HepG2 (cell line): ENCODE results near the gene BTRC. TPM values are rescaled to one million over a fixed set of nuclear protein-coding genes. Genes with fewer than 3 reads are reported as not detected.

ENCODE experiments used
- ATAC-seq: fragments of 200-7000 bp; cut with Tn5 transposase; 3 replicates; pipeline ENCODE4 v1.9.1; 2020; ENCODE audit warnings: mild to moderate bottlenecking, moderate library complexity
- BruUV-seq: library from RNA; stranded (reverse); fragments of 400-500 nt; replicated peaks from 2 replicates; lab custom pipeline; 2021; lab: Mats Ljungman, UMichigan
- CTCF ChIA-PET: fragments of 300-600 bp; formaldehyde crosslinking; extraction: SDS; loops from one replicate; lab custom pipeline; 2021; ENCODE audit warnings: low total read pairs, inconsistent platforms, low intra/inter-chr PET ratio; lab: Yijun Ruan, JAX
- POLR2A ChIA-PET: fragments of 350-600 bp; sonication (Branson Sonifier 250); formaldehyde crosslinking; loops from one replicate; lab custom pipeline; 2020; ENCODE audit warnings: antibody characterized with exemption, inconsistent platforms; lab: Yijun Ruan, JAX
- DNase-seq: peaks from one replicate; pipeline ENCODE4 v3.0.0-alpha.2; 2015; ENCODE audit warnings: low spot score
- FAIRE-seq: peaks from 3 replicates; lab custom pipeline; 2011; peaks lifted over from hg19 to GRCh38; lab: Jason Lieb, UNC
- H2AFZ ChIP-seq: one replicate; pipeline ENCODE4 v1.6.1; 2011; ENCODE audit warnings: low read length, inconsistent platforms
- H3K27ac ChIP-seq: fragments of 300-600 bp; 3 replicates; pipeline ENCODE4 v1.8.0; 2011; ENCODE audit warnings: mixed run types, mild to moderate bottlenecking, mixed read lengths, low read length, inconsistent platforms; ENCODE audit not compliant: insufficient read depth; ENCODE audit errors: extremely low read length
- H3K27me3 ChIP-seq, 2 experiments: fragments of 200-600 bp in 1 of 2; 2 replicates in 1 of 2; 3 replicates in 1 of 2; pipeline versions ENCODE4 v1.6.0 to v1.8.0; 2011; ENCODE audit warnings: low read length in 2 of 2, mild to moderate bottlenecking in 2 of 2, moderate library complexity in 2 of 2, inconsistent platforms in 1 of 2; ENCODE audit not compliant: insufficient read depth in 2 of 2, control insufficient read depth in 1 of 2
- H3K36me3 ChIP-seq, 2 experiments: fragments of 200-600 bp in 1 of 2; replicated peaks in 1 of 2; 2 replicates in 1 of 2; 3 replicates in 1 of 2; pipeline versions ENCODE4 v1.5.1 to v1.8.0; 2011; ENCODE audit warnings: low read length in 2 of 2, inconsistent platforms in 1 of 2; ENCODE audit not compliant: insufficient read depth in 2 of 2, control insufficient read depth in 1 of 2
- H3K4me1 ChIP-seq: 2 replicates; pipeline ENCODE4 v1.5.1; 2012; ENCODE audit warnings: low read length, inconsistent platforms; ENCODE audit not compliant: insufficient read depth
- H3K4me2 ChIP-seq: 2 replicates; pipeline ENCODE4 v1.6.0; 2011; ENCODE audit warnings: low read depth, low read length, inconsistent platforms
- H3K4me3 ChIP-seq, 3 experiments: fragments of 200-600 bp in 1 of 3; sonication (generic), shearing (Covaris generic) in 1 of 3; replicated peaks in 1 of 3; 2 replicates each; pipeline ENCODE4 v1.5.1; 2011 to 2016; ENCODE audit warnings: low read length in 3 of 3, inconsistent platforms in 2 of 3, low read depth in 2 of 3, mild to moderate bottlenecking in 2 of 3, control low read depth in 1 of 3, mixed read lengths in 1 of 3; ENCODE audit not compliant: insufficient read depth in 1 of 3
- H3K79me2 ChIP-seq: one replicate; pipeline ENCODE4 v1.6.1; 2011; ENCODE audit warnings: low read length, inconsistent platforms; ENCODE audit not compliant: insufficient read depth
- H3K9ac ChIP-seq: 2 replicates; pipeline ENCODE4 v1.6.0; 2011; ENCODE audit warnings: mild to moderate bottlenecking, low read depth, low read length, inconsistent platforms; ENCODE audit not compliant: insufficient read depth
- H3K9me3 ChIP-seq: 2 replicates; pipeline ENCODE4 v1.5.1; 2012; ENCODE audit warnings: mild to moderate bottlenecking, low read length
- H4K20me1 ChIP-seq: 2 replicates; pipeline ENCODE4 v1.6.0; 2011; ENCODE audit warnings: inconsistent platforms, mild to moderate bottlenecking, low read length, moderate library complexity; ENCODE audit not compliant: insufficient read depth
- MEIS1 ChIP-seq: sonication (generic); formaldehyde crosslinking; IDR thresholded peaks from 2 replicates; pipeline ENCODE4 v1.9.0; 2021; ENCODE audit warnings: mild to moderate bottlenecking, missing genetic modification reagents, moderate library complexity, borderline replicate concordance
- NCOA5 ChIP-seq: sonication (generic); formaldehyde crosslinking; IDR thresholded peaks from 2 replicates; pipeline ENCODE4 v1.4.0; 2020; ENCODE audit warnings: missing genetic modification reagents
- STAT5B ChIP-seq: sonication (generic); formaldehyde crosslinking; IDR thresholded peaks from 2 replicates; pipeline ENCODE4 v1.4.0; 2020; ENCODE audit warnings: missing genetic modification reagents
- YEATS2 ChIP-seq: sonication (generic); formaldehyde crosslinking; IDR thresholded peaks from 2 replicates; pipeline ENCODE4 v1.4.0; 2020; ENCODE audit warnings: missing genetic modification reagents, borderline replicate concordance
- ZNF333 ChIP-seq: sonication (generic); formaldehyde crosslinking; IDR thresholded peaks from 2 replicates; pipeline ENCODE4 v1.4.0; 2020; ENCODE audit warnings: mild to moderate bottlenecking, missing genetic modification reagents, borderline replicate concordance
- ZNF549 ChIP-seq: sonication (generic); formaldehyde crosslinking; IDR thresholded peaks from 2 replicates; pipeline ENCODE4 v1.5.0; 2020; ENCODE audit warnings: missing genetic modification reagents
- ZNF557 ChIP-seq: sonication (generic); formaldehyde crosslinking; IDR thresholded peaks from 2 replicates; pipeline ENCODE4 v1.4.0; 2020; ENCODE audit warnings: missing genetic modification reagents
- WGBS: methylation state at CpG from one replicate; pipeline ENCODE4 v1.1.6; 2017; ENCODE audit warnings: low lambda C conversion rate; 5-methylcytosine and 5-hydroxymethylcytosine counted together
- in situ Hi-C: cut with HindIII; loops from 2 replicates; pipeline ENCODE4 v1.10.0; 2017; ENCODE audit warnings: low pct_unique_long_range_greater_than_20kb; ENCODE audit not compliant: extremely low pct_ligation_motif_present
- intact Hi-C: fragments of 100-400 bp; cut with micrococcal nuclease; formaldehyde crosslinking; loops from one replicate; pipeline ENCODE4 v1.10.0; 2022; ENCODE audit not compliant: unreplicated experiment
- polyA plus RNA-seq, 8 experiments: library from polyadenylated mRNA; depleted of rRNA in 3 of 8; stranded (reverse) in 7 of 8; unstranded in 1 of 8; fragments of >200 nt; fragmentation: Illumina TruSeq in 4 of 8; extraction: Trizol in 4 of 8; gene quantifications; 2 replicates each; pipeline versions ENCODE4 v1.2.1 to v1.2.3, GENCODE V29; 2011 to 2016; ENCODE audit warnings: low read depth in 4 of 8, missing spikeins in 1 of 8, mixed read lengths in 1 of 8; ENCODE audit not compliant: insufficient read depth in 1 of 8
- total RNA-seq, 5 experiments: library from RNA; depleted of rRNA; stranded (reverse); fragments of >200 nt; fragmentation: Illumina TruSeq; extraction: Trizol; gene quantifications; 2 replicates each; pipeline ENCODE4 v1.2.3, GENCODE V29; 2016; ENCODE audit warnings: low read depth in 1 of 5
- TF ChIP-seq, protein P1 (sequence below): sonication (generic); formaldehyde crosslinking; IDR thresholded peaks from 2 replicates; pipeline ENCODE4 v1.5.0; 2020; ENCODE audit warnings: missing genetic modification reagents
- TF ChIP-seq, protein P2 (sequence below): IDR thresholded peaks from 2 replicates; pipeline ENCODE4 v1.6.1; 2016; ENCODE audit warnings: mild to moderate bottlenecking

Gene BTRC
- total and polyA plus RNA-seq, 2 of the 13 experiments (the other 11 are each of a cell fraction or from before 2014, with no cell fraction given): 12.0 to 14.4 TPM

DNA sequence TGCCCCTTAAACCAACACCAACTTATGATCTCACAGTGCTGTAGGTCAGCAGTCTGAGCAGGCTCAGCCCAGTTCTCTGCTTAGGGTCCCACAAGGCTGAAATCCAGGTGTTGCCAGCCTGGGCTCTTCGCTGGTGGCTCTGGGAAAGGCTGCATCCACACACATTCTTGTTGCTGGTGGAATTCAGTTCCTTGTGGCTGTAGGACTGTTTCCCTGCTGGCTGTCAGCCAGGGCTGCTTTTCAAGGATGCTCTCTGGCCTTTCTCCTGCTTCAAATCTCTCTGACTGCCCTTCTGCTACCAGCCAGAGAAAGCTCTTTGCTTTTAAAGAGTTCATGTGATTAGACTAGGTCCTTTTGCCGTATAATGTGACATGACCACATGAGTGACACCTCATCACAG is 218.8 kb downstream of the BTRC start:
- intact Hi-C loops: loop anchor here (5.0 kb wide), 1 partner anchor 280 kb away; no protein-coding TSS in a partner anchor
- ChIA-PET POLR2A (no interaction called here), CTCF (no interaction called here)
- TF ChIP-seq, protein P1, sequence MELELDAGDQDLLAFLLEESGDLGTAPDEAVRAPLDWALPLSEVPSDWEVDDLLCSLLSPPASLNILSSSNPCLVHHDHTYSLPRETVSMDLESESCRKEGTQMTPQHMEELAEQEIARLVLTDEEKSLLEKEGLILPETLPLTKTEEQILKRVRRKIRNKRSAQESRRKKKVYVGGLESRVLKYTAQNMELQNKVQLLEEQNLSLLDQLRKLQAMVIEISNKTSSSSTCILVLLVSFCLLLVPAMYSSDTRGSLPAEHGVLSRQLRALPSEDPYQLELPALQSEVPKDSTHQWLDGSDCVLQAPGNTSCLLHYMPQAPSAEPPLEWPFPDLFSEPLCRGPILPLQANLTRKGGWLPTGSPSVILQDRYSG (CRISPR knock-in tag): no peak
- TF ChIP-seq, protein P2, sequence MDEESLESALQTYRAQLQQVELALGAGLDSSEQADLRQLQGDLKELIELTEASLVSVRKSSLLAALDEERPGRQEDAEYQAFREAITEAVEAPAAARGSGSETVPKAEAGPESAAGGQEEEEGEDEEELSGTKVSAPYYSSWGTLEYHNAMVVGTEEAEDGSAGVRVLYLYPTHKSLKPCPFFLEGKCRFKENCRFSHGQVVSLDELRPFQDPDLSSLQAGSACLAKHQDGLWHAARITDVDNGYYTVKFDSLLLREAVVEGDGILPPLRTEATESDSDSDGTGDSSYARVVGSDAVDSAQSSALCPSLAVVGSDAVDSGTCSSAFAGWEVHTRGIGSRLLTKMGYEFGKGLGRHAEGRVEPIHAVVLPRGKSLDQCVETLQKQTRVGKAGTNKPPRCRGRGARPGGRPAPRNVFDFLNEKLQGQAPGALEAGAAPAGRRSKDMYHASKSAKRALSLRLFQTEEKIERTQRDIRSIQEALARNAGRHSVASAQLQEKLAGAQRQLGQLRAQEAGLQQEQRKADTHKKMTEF (CRISPR knock-in tag): no peak
- TF ChIP-seq NCOA5: no peak
- no peak for TF ChIP-seq ZNF333
- no peak for TF ChIP-seq YEATS2 (CRISPR knock-in tag)
- no peak for TF ChIP-seq MEIS1 (CRISPR knock-in tag)
- no peak for TF ChIP-seq ZNF549
- no peak for TF ChIP-seq STAT5B (CRISPR knock-in tag)
- TF ChIP-seq ZNF557 (CRISPR knock-in tag): no peak
- H3K9me3 ChIP-seq: no peaks in the 10 kb centered on the region
- in situ Hi-C loops: loop anchor here (5.0 kb wide), 1 partner anchor 280 kb away; no protein-coding TSS in a partner anchor
- H3K27ac ChIP-seq: no peak overlapping the region
- H3K27me3 ChIP-seq: peaks cover 0 to 26% of the 10 kb centered on the region in 2 experiments; a peak in 2 of 5 replicates
- H3K4me3 ChIP-seq: no peak overlapping the region
- H3K9ac ChIP-seq: no peak overlapping the region
- WGBS: 46% methylated on average over 2 of the region's 2 CpGs
- no peak for ATAC-seq
- no TSS peak for BruUV-seq
- H3K79me2 ChIP-seq: no peaks in the 10 kb centered on the region
- no peaks in the 10 kb centered on the region for H4K20me1 ChIP-seq
- FAIRE-seq: no peak
- H2AFZ ChIP-seq: no peak overlapping the region
- no peak overlapping the region for H3K4me2 ChIP-seq
- no peak for DNase-seq
- peaks cover 27% of the 10 kb centered on the region for H3K4me1 ChIP-seq
- no peaks in the 10 kb centered on the region for H3K36me3 ChIP-seq
